ENCODE measurements around the gene SUMO3. TPM values are rescaled to one million over a fixed set of nuclear protein-coding genes. Genes with fewer than 3 reads are reported as not detected.

SUMO3 gene
- total and polyA plus RNA-seq, 2 of the 13 experiments (the other 11 are each of a cell fraction or from before 2014, with no cell fraction given): 51.4 to 92.4 TPM

DNA sequence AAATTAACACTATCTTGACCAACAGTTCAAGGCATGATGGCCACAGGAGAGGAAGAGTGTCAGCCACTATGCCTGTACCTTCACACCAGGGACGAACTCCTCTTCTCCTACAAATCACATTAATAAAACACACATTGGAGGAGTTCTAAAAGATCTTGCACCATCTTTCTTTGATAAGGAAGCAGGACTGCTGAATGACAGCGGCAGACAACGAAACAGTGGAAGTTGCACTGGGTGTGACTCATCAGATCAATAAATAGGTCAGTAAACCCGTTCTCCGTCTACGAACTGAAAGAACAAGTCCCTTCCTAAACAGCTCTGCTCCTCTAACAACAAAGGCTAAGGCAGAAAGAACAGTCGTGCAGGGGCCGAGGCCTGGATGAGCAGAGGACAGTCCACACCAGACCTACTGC is 39.4 kb downstream of the SUMO3 start (continued):
- TF ChIP-seq, protein P1, sequence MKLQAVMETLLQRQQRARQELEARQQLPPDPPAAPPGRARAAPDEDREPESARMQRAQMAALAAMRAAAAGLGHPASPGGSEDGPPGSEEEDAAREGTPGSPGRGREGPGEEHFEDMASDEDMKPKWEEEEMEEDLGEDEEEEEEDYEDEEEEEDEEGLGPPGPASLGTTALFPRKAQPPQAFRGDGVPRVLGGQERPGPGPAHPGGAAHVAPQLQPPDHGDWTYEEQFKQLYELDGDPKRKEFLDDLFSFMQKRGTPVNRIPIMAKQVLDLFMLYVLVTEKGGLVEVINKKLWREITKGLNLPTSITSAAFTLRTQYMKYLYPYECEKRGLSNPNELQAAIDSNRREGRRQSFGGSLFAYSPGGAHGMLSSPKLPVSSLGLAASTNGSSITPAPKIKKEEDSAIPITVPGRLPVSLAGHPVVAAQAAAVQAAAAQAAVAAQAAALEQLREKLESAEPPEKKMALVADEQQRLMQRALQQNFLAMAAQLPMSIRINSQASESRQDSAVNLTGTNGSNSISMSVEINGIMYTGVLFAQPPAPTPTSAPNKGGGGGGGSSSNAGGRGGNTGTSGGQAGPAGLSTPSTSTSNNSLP (IDR thresholded peaks at IDR 0.05; ENCODE audit: low read depth, low read length): peak; percentile 78
- TF ChIP-seq ZNF747 (CRISPR knock-in tag; IDR thresholded peaks at IDR 0.05; ENCODE audit: borderline replicate concordance) (no peak), KAT8 (CRISPR knock-in tag; IDR thresholded peaks at IDR 0.05) (peak; percentile 44; the same call in 1 of the 2 replicates), ZNF446 (CRISPR knock-in tag; IDR thresholded peaks at IDR 0.05) (no peak), CREM (IDR thresholded peaks at IDR 0.05) (peak; percentile 48; the same call in 1 of the 2 replicates), CREM (CRISPR knock-in tag; IDR thresholded peaks at IDR 0.05) (no peak), JUN (CRISPR knock-in tag; IDR thresholded peaks at IDR 0.05) (peak; percentile 90), HNRNPLL (IDR thresholded peaks at IDR 0.05; ENCODE audit: low read depth, low read length, poor library complexity, severe bottlenecking) (no peak), ZNF260 (CRISPR knock-in tag; IDR thresholded peaks at IDR 0.05; ENCODE audit: borderline replicate concordance, low read depth) (no peak), MBD4 (IDR thresholded peaks at IDR 0.05; ENCODE audit: borderline replicate concordance, low read length) (no peak), HNF4A (CRISPR knock-in tag; IDR thresholded peaks at IDR 0.05) (peak; percentile 33), ISX (CRISPR knock-in tag; conservative IDR thresholded peaks at IDR 0.05) (no peak), EEA1 (CRISPR knock-in tag; IDR thresholded peaks at IDR 0.05; ENCODE audit: borderline replicate concordance) (no peak), BCL6 (CRISPR knock-in tag; IDR thresholded peaks at IDR 0.05) (peak; percentile 84), KDM3A (CRISPR knock-in tag; IDR thresholded peaks at IDR 0.05; ENCODE audit: low read depth) (peak; percentile 47; the same call in 1 of the 2 replicates), ZNF326 (CRISPR knock-in tag; IDR thresholded peaks at IDR 0.05; ENCODE audit: borderline replicate concordance) (no peak), ZNF331 (CRISPR knock-in tag; IDR thresholded peaks at IDR 0.05) (peak; percentile 25; the same call in 1 of the 2 replicates), ZBED4 (CRISPR knock-in tag; IDR thresholded peaks at IDR 0.05; ENCODE audit: borderline replicate concordance) (no peak)
- TF ChIP-seq, protein P2, sequence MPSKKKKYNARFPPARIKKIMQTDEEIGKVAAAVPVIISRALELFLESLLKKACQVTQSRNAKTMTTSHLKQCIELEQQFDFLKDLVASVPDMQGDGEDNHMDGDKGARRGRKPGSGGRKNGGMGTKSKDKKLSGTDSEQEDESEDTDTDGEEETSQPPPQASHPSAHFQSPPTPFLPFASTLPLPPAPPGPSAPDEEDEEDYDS (CRISPR knock-in tag; IDR thresholded peaks at IDR 0.05): 0 out of 2 replicates have a peak, but pooled peaks have one; percentile 15
- TF ChIP-seq, protein P3, sequence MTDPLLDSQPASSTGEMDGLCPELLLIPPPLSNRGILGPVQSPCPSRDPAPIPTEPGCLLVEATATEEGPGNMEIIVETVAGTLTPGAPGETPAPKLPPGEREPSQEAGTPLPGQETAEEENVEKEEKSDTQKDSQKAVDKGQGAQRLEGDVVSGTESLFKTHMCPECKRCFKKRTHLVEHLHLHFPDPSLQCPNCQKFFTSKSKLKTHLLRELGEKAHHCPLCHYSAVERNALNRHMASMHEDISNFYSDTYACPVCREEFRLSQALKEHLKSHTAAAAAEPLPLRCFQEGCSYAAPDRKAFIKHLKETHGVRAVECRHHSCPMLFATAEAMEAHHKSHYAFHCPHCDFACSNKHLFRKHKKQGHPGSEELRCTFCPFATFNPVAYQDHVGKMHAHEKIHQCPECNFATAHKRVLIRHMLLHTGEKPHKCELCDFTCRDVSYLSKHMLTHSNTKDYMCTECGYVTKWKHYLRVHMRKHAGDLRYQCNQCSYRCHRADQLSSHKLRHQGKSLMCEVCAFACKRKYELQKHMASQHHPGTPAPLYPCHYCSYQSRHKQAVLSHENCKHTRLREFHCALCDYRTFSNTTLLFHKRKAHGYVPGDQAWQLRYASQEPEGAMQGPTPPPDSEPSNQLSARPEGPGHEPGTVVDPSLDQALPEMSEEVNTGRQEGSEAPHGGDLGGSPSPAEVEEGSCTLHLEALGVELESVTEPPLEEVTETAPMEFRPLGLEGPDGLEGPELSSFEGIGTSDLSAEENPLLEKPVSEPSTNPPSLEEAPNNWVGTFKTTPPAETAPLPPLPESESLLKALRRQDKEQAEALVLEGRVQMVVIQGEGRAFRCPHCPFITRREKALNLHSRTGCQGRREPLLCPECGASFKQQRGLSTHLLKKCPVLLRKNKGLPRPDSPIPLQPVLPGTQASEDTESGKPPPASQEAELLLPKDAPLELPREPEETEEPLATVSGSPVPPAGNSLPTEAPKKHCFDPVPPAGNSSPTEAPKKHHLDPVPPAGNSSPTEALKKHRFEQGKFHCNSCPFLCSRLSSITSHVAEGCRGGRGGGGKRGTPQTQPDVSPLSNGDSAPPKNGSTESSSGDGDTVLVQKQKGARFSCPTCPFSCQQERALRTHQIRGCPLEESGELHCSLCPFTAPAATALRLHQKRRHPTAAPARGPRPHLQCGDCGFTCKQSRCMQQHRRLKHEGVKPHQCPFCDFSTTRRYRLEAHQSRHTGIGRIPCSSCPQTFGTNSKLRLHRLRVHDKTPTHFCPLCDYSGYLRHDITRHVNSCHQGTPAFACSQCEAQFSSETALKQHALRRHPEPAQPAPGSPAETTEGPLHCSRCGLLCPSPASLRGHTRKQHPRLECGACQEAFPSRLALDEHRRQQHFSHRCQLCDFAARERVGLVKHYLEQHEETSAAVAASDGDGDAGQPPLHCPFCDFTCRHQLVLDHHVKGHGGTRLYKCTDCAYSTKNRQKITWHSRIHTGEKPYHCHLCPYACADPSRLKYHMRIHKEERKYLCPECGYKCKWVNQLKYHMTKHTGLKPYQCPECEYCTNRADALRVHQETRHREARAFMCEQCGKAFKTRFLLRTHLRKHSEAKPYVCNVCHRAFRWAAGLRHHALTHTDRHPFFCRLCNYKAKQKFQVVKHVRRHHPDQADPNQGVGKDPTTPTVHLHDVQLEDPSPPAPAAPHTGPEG (CRISPR knock-in tag; IDR thresholded peaks at IDR 0.05): no peak
